ENCODE measurements around the gene RAB11FIP4. TPM values are rescaled to one million over a fixed set of nuclear protein-coding genes. Genes with fewer than 3 reads are reported as not detected.

The RAB11FIP4 gene
- total and polyA plus RNA-seq, 2 donors from 2014 or later, result 10.0 to 32.5 TPM

DNA sequence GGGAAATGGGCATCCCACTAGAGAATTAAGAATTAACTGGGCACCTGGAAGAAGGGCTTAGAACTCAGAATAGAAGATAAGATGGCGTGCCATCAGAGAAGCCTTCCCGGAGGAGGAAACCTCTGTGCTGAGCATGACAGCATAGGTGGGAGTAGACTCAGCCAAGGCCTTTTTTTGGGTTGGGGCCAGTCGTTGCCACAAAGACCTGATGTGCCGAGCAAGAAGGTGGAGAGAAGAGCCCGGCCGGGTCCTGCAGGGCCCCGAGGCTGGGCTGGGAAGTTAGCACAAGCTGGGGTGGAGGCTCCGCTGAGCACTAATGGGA, 1.1 kb upstream of the RAB11FIP4 start:
- Histone ChIP-seq H3K9me3 (ENCODE audit: control insufficient read depth in 2 of 3, insufficient read depth in 1 of 3, low read length in 3 of 3) (no peaks in the 10 kb centered on the region), H3K36me3 (ENCODE audit: control insufficient read depth in 2 of 3, insufficient read depth in 3 of 3, low read length in 3 of 3) (no peaks in the 10 kb centered on the region), H3K4me3 (ENCODE audit: low read length in 3 of 3) (no peak overlapping the region), H3K27me3 (ENCODE audit: control insufficient read depth, insufficient read depth, low read length) (peaks cover 11% of the 10 kb centered on the region), H3K9ac (ENCODE audit: low read length in 3 of 3) (no peak overlapping the region), H3K4me1 (ENCODE audit: control insufficient read depth in 2 of 3, insufficient read depth in 2 of 3, low read depth in 1 of 3, low read length in 3 of 3) (peaks cover 0 to 2% (median 0%) of the 10 kb centered on the region in 3 donors), H3K27ac (ENCODE audit: low read depth in 2 of 2, low read length in 2 of 2) (no peak overlapping the region)
- TF ChIP-seq, protein P1, sequence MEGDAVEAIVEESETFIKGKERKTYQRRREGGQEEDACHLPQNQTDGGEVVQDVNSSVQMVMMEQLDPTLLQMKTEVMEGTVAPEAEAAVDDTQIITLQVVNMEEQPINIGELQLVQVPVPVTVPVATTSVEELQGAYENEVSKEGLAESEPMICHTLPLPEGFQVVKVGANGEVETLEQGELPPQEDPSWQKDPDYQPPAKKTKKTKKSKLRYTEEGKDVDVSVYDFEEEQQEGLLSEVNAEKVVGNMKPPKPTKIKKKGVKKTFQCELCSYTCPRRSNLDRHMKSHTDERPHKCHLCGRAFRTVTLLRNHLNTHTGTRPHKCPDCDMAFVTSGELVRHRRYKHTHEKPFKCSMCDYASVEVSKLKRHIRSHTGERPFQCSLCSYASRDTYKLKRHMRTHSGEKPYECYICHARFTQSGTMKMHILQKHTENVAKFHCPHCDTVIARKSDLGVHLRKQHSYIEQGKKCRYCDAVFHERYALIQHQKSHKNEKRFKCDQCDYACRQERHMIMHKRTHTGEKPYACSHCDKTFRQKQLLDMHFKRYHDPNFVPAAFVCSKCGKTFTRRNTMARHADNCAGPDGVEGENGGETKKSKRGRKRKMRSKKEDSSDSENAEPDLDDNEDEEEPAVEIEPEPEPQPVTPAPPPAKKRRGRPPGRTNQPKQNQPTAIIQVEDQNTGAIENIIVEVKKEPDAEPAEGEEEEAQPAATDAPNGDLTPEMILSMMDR (IDR thresholded peaks at IDR 0.05; ENCODE audit: borderline replicate concordance, extremely low read depth, insufficient read depth), result no peak
- DNase-seq (no peak), FAIRE-seq (no peak)
- intact Hi-C loops (cut with DNase I), result no loop called here

GRCh38 chr17:31390748-31391495, 553 bp upstream of the RAB11FIP4 start:
- no peak overlapping the region for H3K27ac ChIP-seq (ENCODE audit: low read depth in 2 of 2, low read length in 2 of 2)
- H3K27me3 ChIP-seq (ENCODE audit: control insufficient read depth, insufficient read depth, low read length), result peaks cover 11% of the 10 kb centered on the region
- TF ChIP-seq, protein P1 (IDR thresholded peaks at IDR 0.05; ENCODE audit: borderline replicate concordance, extremely low read depth, insufficient read depth), result no peak
- no peak overlapping the region for H3K9ac ChIP-seq (ENCODE audit: low read length in 3 of 3)
- H3K4me3 ChIP-seq (ENCODE audit: low read length in 3 of 3), result no peak overlapping the region
- H3K36me3 ChIP-seq (ENCODE audit: control insufficient read depth in 2 of 3, insufficient read depth in 3 of 3, low read length in 3 of 3), result no peaks in the 10 kb centered on the region
- H3K4me1 ChIP-seq (ENCODE audit: control insufficient read depth in 2 of 3, insufficient read depth in 2 of 3, low read depth in 1 of 3, low read length in 3 of 3), result peaks cover 0 to 2% (median 0%) of the 10 kb centered on the region in 3 donors
- H3K9me3 ChIP-seq (ENCODE audit: control insufficient read depth in 2 of 3, insufficient read depth in 1 of 3, low read length in 3 of 3), result no peaks in the 10 kb centered on the region
- intact Hi-C loops (cut with DNase I), result no loop called here
- no peak for DNase-seq
- FAIRE-seq, result no peak

GRCh38 chr17:31392002-31392855, 754 bp downstream of the RAB11FIP4 start:
- intact Hi-C loops (cut with DNase I), result no loop called here
- peaks cover 11% of the 10 kb centered on the region for H3K27me3 ChIP-seq (ENCODE audit: control insufficient read depth, insufficient read depth, low read length)

More at GRCh38 chr17:31392002-31392855, 754 bp downstream of the RAB11FIP4 start:
- H3K36me3 ChIP-seq (ENCODE audit: control insufficient read depth in 2 of 3, insufficient read depth in 3 of 3, low read length in 3 of 3), result no peaks in the 10 kb centered on the region
- TF ChIP-seq, protein P1 (IDR thresholded peaks at IDR 0.05; ENCODE audit: borderline replicate concordance, extremely low read depth, insufficient read depth), result no peak
- DNase-seq (peak in 1 of 5 donors; percentile 48), FAIRE-seq (no peak)
- H3K27ac ChIP-seq (ENCODE audit: low read depth in 2 of 2, low read length in 2 of 2), result no peak overlapping the region
- H3K9ac ChIP-seq (ENCODE audit: low read length in 3 of 3), result no peak overlapping the region
- H3K4me3 ChIP-seq (ENCODE audit: low read length in 3 of 3), result no peak overlapping the region
- peaks cover 0 to 2% (median 0%) of the 10 kb centered on the region in 3 donors for H3K4me1 ChIP-seq (ENCODE audit: control insufficient read depth in 2 of 3, insufficient read depth in 2 of 3, low read depth in 1 of 3, low read length in 3 of 3)
- no peaks in the 10 kb centered on the region for H3K9me3 ChIP-seq (ENCODE audit: control insufficient read depth in 2 of 3, insufficient read depth in 1 of 3, low read length in 3 of 3)

All from kidney (tissue), 14 donors.